ENCODE data around the gene BMAL1.

BMAL1 gene

DNA sequence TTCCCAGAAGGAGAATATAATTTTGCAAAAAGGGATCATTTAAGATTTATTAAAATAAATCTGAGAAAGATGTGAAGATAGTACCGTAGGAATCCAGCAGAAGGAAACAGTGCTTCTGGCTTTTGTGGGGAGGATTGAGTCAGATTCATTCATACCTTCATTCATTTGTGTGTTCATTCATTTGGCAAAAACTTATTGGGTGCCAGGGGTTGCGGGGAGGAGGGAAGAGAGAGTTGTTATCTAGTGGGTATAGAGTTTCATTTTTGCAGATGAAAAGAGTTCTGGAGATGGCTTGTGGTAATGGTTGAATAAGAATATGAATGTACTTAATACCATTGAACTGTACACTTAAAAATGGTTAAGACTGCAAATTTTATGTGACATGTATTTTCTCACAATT, 31.1 kb downstream of the BMAL1 start:
- H3K79me1 ChIP-seq (ENCODE audit: low read length) = no peaks in the 10 kb centered on the region
- WGBS (ENCODE audit: extremely low coverage, insufficient coverage, low lambda C conversion rate) = no CpG with 5 or more reads among the region's 2 CpGs

DNA sequence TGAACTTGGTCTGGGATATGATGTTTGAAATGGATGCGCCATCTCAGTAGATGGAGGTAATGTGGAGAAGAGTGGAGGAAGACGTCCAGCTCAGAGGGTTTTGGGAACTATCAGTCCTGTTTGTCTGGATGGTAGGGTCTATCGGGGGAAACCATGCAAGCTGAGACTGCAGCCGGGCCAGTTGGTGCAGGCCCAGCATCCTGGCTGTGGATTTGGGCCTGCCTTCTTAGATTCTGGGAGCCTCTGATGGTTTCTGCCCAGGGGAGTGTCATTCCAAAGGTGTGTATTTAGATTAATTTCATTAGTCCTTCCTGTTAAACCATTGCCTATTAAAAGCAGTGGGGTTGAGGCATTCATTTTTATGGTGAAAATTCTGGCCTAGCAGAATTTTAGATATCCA, 31.6 kb downstream of the BMAL1 start:
- H3K27me3 ChIP-seq (ENCODE audit: insufficient read depth, low read length, poor library complexity) = no peaks in the 10 kb centered on the region
- no peak overlapping the region for H3K56ac ChIP-seq (ENCODE audit: low read length)
- DNase-seq = no peak
- no peak overlapping the region for H2BK15ac ChIP-seq (replicated peaks; ENCODE audit: low read depth)
- no peak overlapping the region for H4K8ac ChIP-seq (ENCODE audit: low read depth, low read length)
- no peaks in the 10 kb centered on the region for H3K79me1 ChIP-seq (ENCODE audit: low read length)
- no peak overlapping the region for H3K23ac ChIP-seq (ENCODE audit: low read length)
- no peak overlapping the region for H2BK120ac ChIP-seq (ENCODE audit: low read depth, low read length)
- no peak overlapping the region for H3K9ac ChIP-seq (ENCODE audit: low read length)
- no peaks in the 10 kb centered on the region for H3K36me3 ChIP-seq (ENCODE audit: control insufficient read depth, insufficient read depth, low read length)
- no peak overlapping the region for H3K4me2 ChIP-seq (ENCODE audit: low read length)
- no peaks in the 10 kb centered on the region for H3K4me1 ChIP-seq (ENCODE audit: control insufficient read depth, low read depth, low read length)
- H4K5ac ChIP-seq (ENCODE audit: low read length) = no peak overlapping the region
- H3K27ac ChIP-seq (ENCODE audit: low read depth, low read length) = no peak overlapping the region
- H3K18ac ChIP-seq (ENCODE audit: low read length) = no peak overlapping the region
- no peak overlapping the region for H2AK5ac ChIP-seq (ENCODE audit: low read length)
- H3K4ac ChIP-seq (ENCODE audit: low read depth, low read length) = no peak overlapping the region
- H3K79me2 ChIP-seq (ENCODE audit: control insufficient read depth, insufficient read depth, low read length) = no peaks in the 10 kb centered on the region
- no peak overlapping the region for H3K4me3 ChIP-seq (ENCODE audit: low read length)
- no peak overlapping the region for H2BK5ac ChIP-seq (ENCODE audit: low read length)
- no CpG with 5 or more reads among the region's 4 CpGs for WGBS (ENCODE audit: extremely low coverage, insufficient coverage, low lambda C conversion rate)

More for the DNA sequence above, 31.1 kb downstream of the BMAL1 start:
- Histone ChIP-seq H3K9ac (ENCODE audit: low read length) (no peak overlapping the region), H3K79me2 (ENCODE audit: control insufficient read depth, insufficient read depth, low read length) (no peaks in the 10 kb centered on the region), H2BK15ac (replicated peaks; ENCODE audit: low read depth) (no peak overlapping the region), H3K56ac (ENCODE audit: low read length) (no peak overlapping the region), H3K4me3 (ENCODE audit: low read length) (no peak overlapping the region), H2AK5ac (ENCODE audit: low read length) (no peak overlapping the region), H3K27me3 (ENCODE audit: insufficient read depth, low read length, poor library complexity) (no peaks in the 10 kb centered on the region), H2BK120ac (ENCODE audit: low read depth, low read length) (no peak overlapping the region), H4K8ac (ENCODE audit: low read depth, low read length) (no peak overlapping the region), H2BK5ac (ENCODE audit: low read length) (no peak overlapping the region), H3K18ac (ENCODE audit: low read length) (no peak overlapping the region), H4K5ac (ENCODE audit: low read length) (no peak overlapping the region), H3K23ac (ENCODE audit: low read length) (no peak overlapping the region), H3K4me1 (ENCODE audit: control insufficient read depth, low read depth, low read length) (no peaks in the 10 kb centered on the region), H3K4ac (ENCODE audit: low read depth, low read length) (no peak overlapping the region), H3K27ac (ENCODE audit: low read depth, low read length) (no peak overlapping the region), H3K36me3 (ENCODE audit: control insufficient read depth, insufficient read depth, low read length) (no peaks in the 10 kb centered on the region), H3K4me2 (ENCODE audit: low read length) (no peak overlapping the region)
- DNase-seq = no peak

DNA sequence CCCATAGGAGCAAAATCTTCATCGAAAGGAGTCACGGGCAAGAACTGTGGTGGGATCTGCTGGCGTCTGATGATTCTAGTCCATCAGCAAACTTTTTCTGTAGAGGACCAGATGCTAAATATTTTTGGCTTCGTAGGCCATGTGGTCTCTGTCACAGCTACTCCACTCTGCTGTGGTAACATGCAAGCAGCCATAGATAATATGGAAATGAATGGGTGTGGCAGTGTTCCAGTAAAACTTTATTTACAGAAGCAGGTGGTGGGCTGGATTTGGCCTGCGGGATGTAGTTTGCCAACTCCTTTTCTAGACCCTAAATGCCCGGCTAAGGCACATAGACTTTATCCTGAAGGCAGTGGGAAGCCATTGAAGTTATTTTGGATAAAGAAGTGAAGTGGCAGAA, 32.9 kb downstream of the BMAL1 start:
- Histone ChIP-seq H3K18ac (ENCODE audit: low read length) (no peak overlapping the region), H3K79me1 (ENCODE audit: low read length) (no peaks in the 10 kb centered on the region), H3K36me3 (ENCODE audit: control insufficient read depth, insufficient read depth, low read length) (no peaks in the 10 kb centered on the region), H3K56ac (ENCODE audit: low read length) (no peak overlapping the region), H3K9ac (ENCODE audit: low read length) (no peak overlapping the region), H4K5ac (ENCODE audit: low read length) (no peak overlapping the region), H2BK5ac (ENCODE audit: low read length) (no peak overlapping the region), H3K4ac (ENCODE audit: low read depth, low read length) (no peak overlapping the region), H2AK5ac (ENCODE audit: low read length) (no peak overlapping the region), H3K4me2 (ENCODE audit: low read length) (no peak overlapping the region), H3K27ac (ENCODE audit: low read depth, low read length) (no peak overlapping the region), H4K8ac (ENCODE audit: low read depth, low read length) (no peak overlapping the region), H3K79me2 (ENCODE audit: control insufficient read depth, insufficient read depth, low read length) (no peaks in the 10 kb centered on the region), H2BK120ac (ENCODE audit: low read depth, low read length) (no peak overlapping the region), H2BK15ac (replicated peaks; ENCODE audit: low read depth) (no peak overlapping the region), H3K27me3 (ENCODE audit: insufficient read depth, low read length, poor library complexity) (no peaks in the 10 kb centered on the region), H3K4me1 (ENCODE audit: control insufficient read depth, low read depth, low read length) (no peaks in the 10 kb centered on the region), H3K23ac (ENCODE audit: low read length) (no peak overlapping the region), H3K4me3 (ENCODE audit: low read length) (no peak overlapping the region)
- WGBS (ENCODE audit: extremely low coverage, insufficient coverage, low lambda C conversion rate) = no CpG with 5 or more reads among the region's 6 CpGs
- DNase-seq = no peak

DNA sequence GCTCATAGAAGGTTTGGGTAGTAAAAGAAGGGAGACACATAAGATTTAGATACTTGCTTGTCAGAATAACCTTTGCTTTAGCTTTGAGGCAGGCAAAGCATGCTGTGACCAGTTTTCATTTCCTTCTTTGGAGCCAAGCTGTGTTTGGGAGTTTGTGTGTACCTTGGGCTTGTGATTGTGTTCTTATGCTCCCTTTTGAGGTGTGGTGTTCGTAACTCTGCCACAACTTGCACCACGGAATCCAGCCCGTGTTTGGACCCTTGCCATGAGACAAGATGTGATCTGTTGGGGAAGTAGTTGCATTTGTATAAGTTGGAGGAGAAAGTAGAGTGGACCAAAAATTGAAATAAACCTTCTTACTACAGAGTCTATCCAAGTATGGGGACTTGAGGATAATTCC, 34.0 kb downstream of the BMAL1 start:
- Histone ChIP-seq H3K23ac (ENCODE audit: low read length) (no peak overlapping the region), H2BK15ac (replicated peaks; ENCODE audit: low read depth) (no peak overlapping the region), H3K36me3 (ENCODE audit: control insufficient read depth, insufficient read depth, low read length) (no peaks in the 10 kb centered on the region), H3K9ac (ENCODE audit: low read length) (no peak overlapping the region), H2BK120ac (ENCODE audit: low read depth, low read length) (no peak overlapping the region), H3K4me3 (ENCODE audit: low read length) (no peak overlapping the region), H2AK5ac (ENCODE audit: low read length) (no peak overlapping the region), H3K79me2 (ENCODE audit: control insufficient read depth, insufficient read depth, low read length) (no peaks in the 10 kb centered on the region), H4K5ac (ENCODE audit: low read length) (no peak overlapping the region), H3K56ac (ENCODE audit: low read length) (no peak overlapping the region), H3K4me1 (ENCODE audit: control insufficient read depth, low read depth, low read length) (no peaks in the 10 kb centered on the region), H3K79me1 (ENCODE audit: low read length) (no peaks in the 10 kb centered on the region), H4K8ac (ENCODE audit: low read depth, low read length) (no peak overlapping the region), H3K27ac (ENCODE audit: low read depth, low read length) (no peak overlapping the region), H3K4ac (ENCODE audit: low read depth, low read length) (no peak overlapping the region), H3K4me2 (ENCODE audit: low read length) (no peak overlapping the region), H3K18ac (ENCODE audit: low read length) (no peak overlapping the region), H2BK5ac (ENCODE audit: low read length) (no peak overlapping the region), H3K27me3 (ENCODE audit: insufficient read depth, low read length, poor library complexity) (no peaks in the 10 kb centered on the region)
- DNase-seq = no peak
- WGBS (ENCODE audit: extremely low coverage, insufficient coverage, low lambda C conversion rate) = no CpG with 5 or more reads among the region's 3 CpGs

DNA sequence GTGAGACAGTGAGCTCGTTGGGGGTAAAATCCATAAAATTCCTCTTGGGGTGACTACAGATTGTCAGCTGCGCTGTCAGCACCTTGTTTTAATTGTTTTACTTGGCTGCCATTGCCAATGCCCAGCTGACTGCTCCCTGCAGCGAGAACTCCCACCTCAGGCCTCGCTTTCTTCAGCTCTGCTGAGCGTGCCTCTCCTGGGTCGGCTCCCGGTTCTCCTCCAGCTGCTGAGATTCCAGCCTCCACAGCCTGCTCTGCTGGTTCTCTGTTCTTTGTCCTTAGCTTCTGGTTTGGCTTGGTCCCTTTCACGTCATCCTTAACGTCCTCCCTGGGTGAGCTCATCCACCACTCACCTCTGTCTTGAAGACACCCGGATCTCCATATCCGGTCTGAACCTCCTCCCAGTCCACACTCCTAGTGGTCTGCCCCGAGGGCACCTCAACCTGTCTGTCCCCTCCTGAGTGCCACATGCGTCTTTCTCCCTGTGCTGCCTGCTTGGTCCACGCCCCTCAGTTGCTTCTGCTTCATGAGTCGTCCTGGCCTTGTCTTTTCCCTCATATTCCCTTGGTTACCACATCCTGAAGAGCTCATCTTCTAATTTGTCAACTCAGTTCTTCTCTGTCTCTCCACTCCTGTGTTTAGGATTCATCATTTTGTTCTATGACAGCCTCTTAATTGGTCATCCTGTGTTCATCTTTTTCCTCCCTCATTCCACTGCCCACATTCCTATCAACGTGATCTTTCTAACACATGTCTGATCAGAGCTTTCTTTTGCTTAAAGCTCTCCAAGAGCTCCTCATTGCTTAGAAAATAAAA, 35.6 kb downstream of the BMAL1 start:
- Histone ChIP-seq H3K56ac (ENCODE audit: low read length) (no peak overlapping the region), H3K36me3 (ENCODE audit: control insufficient read depth, insufficient read depth, low read length) (no peaks in the 10 kb centered on the region), H3K4me3 (ENCODE audit: low read length) (no peak overlapping the region), H3K27me3 (ENCODE audit: insufficient read depth, low read length, poor library complexity) (no peaks in the 10 kb centered on the region), H3K79me2 (ENCODE audit: control insufficient read depth, insufficient read depth, low read length) (no peaks in the 10 kb centered on the region), H2BK120ac (ENCODE audit: low read depth, low read length) (no peak overlapping the region), H3K4me1 (ENCODE audit: control insufficient read depth, low read depth, low read length) (no peaks in the 10 kb centered on the region), H3K79me1 (ENCODE audit: low read length) (no peaks in the 10 kb centered on the region), H4K8ac (ENCODE audit: low read depth, low read length) (no peak overlapping the region), H3K27ac (ENCODE audit: low read depth, low read length) (no peak overlapping the region), H2AK5ac (ENCODE audit: low read length) (no peak overlapping the region), H3K18ac (ENCODE audit: low read length) (no peak overlapping the region), H2BK15ac (replicated peaks; ENCODE audit: low read depth) (no peak overlapping the region), H4K5ac (ENCODE audit: low read length) (no peak overlapping the region), H2BK5ac (ENCODE audit: low read length) (no peak overlapping the region), H3K9ac (ENCODE audit: low read length) (no peak overlapping the region), H3K4me2 (ENCODE audit: low read length) (no peak overlapping the region), H3K23ac (ENCODE audit: low read length) (no peak overlapping the region), H3K4ac (ENCODE audit: low read depth, low read length) (no peak overlapping the region)
- DNase-seq = peak; percentile 42
- WGBS (ENCODE audit: extremely low coverage, insufficient coverage, low lambda C conversion rate) = no CpG with 5 or more reads among the region's 16 CpGs

Data from mesendoderm (in vitro differentiated cells).